Esophagus muscularis mucosa (tissue), 4 donors: ENCODE data around the gene OR7A17. TPM values are rescaled to one million over a fixed set of nuclear protein-coding genes. Genes with fewer than 3 reads are reported as not detected.

Experiments used
- DNase-seq: peaks from one replicate; pipeline ENCODE4 v3.0.0-alpha.2; 2017; ENCODE audit errors: extremely low spot score
- H3K27ac ChIP-seq, 4 donors: fragments of 200-600 bp; sonication (generic); replicated peaks in 1 of 4; 1 replicate in 3 of 4; 2 replicates in 1 of 4; pipeline ENCODE4 v1.5.1; 2016 to 2019; ENCODE audit warnings: mild to moderate bottlenecking in 1 of 4
- H3K27me3 ChIP-seq, 4 donors: fragments of 200-600 bp; sonication (generic); one replicate each; pipeline versions ENCODE4 v1.5.1 to v1.6.0; 2016 to 2019
- H3K36me3 ChIP-seq, 4 donors: fragments of 200-600 bp; sonication (generic); one replicate each; pipeline ENCODE4 v1.5.1; 2016 to 2019
- H3K4me1 ChIP-seq, 4 donors: fragments of 200-600 bp; sonication (generic); one replicate each; pipeline ENCODE4 v1.5.1; 2016 to 2019
- H3K4me3 ChIP-seq, 4 donors: fragments of 200-600 bp; sonication (generic); 1 replicate in 2 of 4; 2 replicates in 2 of 4; pipeline ENCODE4 v1.5.1; 2016 to 2019; ENCODE audit warnings: mild to moderate bottlenecking in 4 of 4, moderate library complexity in 1 of 4
- H3K9me3 ChIP-seq, 4 donors: fragments of 200-600 bp; sonication (generic); 1 replicate in 3 of 4; 2 replicates in 1 of 4; pipeline ENCODE4 v1.5.1; 2016 to 2019
- CTCF ChIP-seq, 3 experiments: fragments of 200-600 bp in 2 of 3; fragments of 450-650 bp in 1 of 3; sonication (generic) in 2 of 3; IDR thresholded peaks; one replicate each; pipeline ENCODE4 v1.5.1; 2017 to 2019; ENCODE audit warnings: antibody characterized with exemption in 3 of 3, mild to moderate bottlenecking in 2 of 3, moderate library complexity in 1 of 3
- EP300 ChIP-seq: sonication (generic); formaldehyde crosslinking; IDR thresholded peaks from one replicate; pipeline ENCODE4 v1.6.1; 2017; ENCODE audit warnings: antibody characterized with exemption
- POLR2A ChIP-seq: fragments of 450-650 bp; IDR thresholded peaks from one replicate; pipeline ENCODE4 v1.6.1; 2017; ENCODE audit warnings: antibody characterized with exemption, moderate library complexity, mild to moderate bottlenecking, low read depth
- POLR2AphosphoS5 ChIP-seq, 2 donors: sonication (generic); formaldehyde crosslinking; IDR thresholded peaks; one replicate each; pipeline ENCODE4 v1.6.1; 2017; ENCODE audit warnings: antibody characterized with exemption in 2 of 2
- WGBS: methylation state at CpG from one replicate; pipeline ENCODE4 v1.1.5; 2018; 5-methylcytosine and 5-hydroxymethylcytosine counted together
- intact Hi-C: fragments of 100-400 bp; cut with DNase I; formaldehyde crosslinking; loops from one replicate; pipeline ENCODE4 v1.15.1; 2023
- total RNA-seq, 4 donors: library from RNA; depleted of rRNA; stranded (reverse); fragments of >200 nt; gene quantifications; one replicate each; pipeline versions ENCODE4 v1.1.0 to v1.2.1, GENCODE V29; 2016

The OR7A17 gene
- total RNA-seq, 4 donors from 2014 or later = not detected

- intact Hi-C loops = no loop called here
- 80% methylated on average over 5 of the region's 5 CpGs for WGBS
- H3K9me3 ChIP-seq = peaks cover 0 to 5% (median 0%) of the 10 kb centered on the region in 4 donors
- H3K36me3 ChIP-seq = no peaks in the 10 kb centered on the region
- H3K27me3 ChIP-seq = peaks cover 0 to 24% (median 0%) of the 10 kb centered on the region in 4 donors
- TF ChIP-seq EP300 (no peak), POLR2AphosphoS5 (IDR thresholded peaks at IDR 0.05) (no peak), POLR2A (no peak), CTCF (IDR thresholded peaks at IDR 0.05) (no peak)
- no peaks in the 10 kb centered on the region for H3K4me1 ChIP-seq
- H3K27ac ChIP-seq = no peak overlapping the region
- DNase-seq = no peak
- H3K4me3 ChIP-seq = no peak overlapping the region
Observed at GRCh38 chr19:14868497-14868896, 17.4 kb downstream of the OR7A17 start.

GRCh38 chr19:14848822-14849221 is 37.1 kb downstream of the OR7A17 start, which contains the start of gene OR7A10:
Gene OR7A10, minus strand, starts transcription at chr19:14848922. Its CDS starts 7,045 bp downstream, at chr19:14841877.
- Histone ChIP-seq H3K4me3 (no peak within 1 kb of the TSS), H3K27ac (no peak within 1 kb of the TSS), H3K9me3 (no peaks in the 10 kb centered on the region), H3K4me1 (no peaks in the 10 kb centered on the region), H3K27me3 (peaks cover 0 to 29% (median 0%) of the 10 kb centered on the region in 4 donors), H3K36me3 (no peaks in the 10 kb centered on the region)
- no peak for DNase-seq
- intact Hi-C loops = no loop called here
- WGBS = 60% methylated on average over 5 of the region's 5 CpGs
- TF ChIP-seq POLR2AphosphoS5 (IDR thresholded peaks at IDR 0.05) (no peak), CTCF (IDR thresholded peaks at IDR 0.05) (no peak), POLR2A (no peak), EP300 (no peak)

GRCh38 chr19:14843578-14843977 is 42.4 kb downstream of the OR7A17 start:
- Histone ChIP-seq H3K36me3 (no peaks in the 10 kb centered on the region), H3K9me3 (peaks cover 0 to 10% (median 0%) of the 10 kb centered on the region in 4 donors), H3K4me3 (no peak overlapping the region), H3K27me3 (peaks cover 0 to 27% (median 0%) of the 10 kb centered on the region in 4 donors), H3K27ac (no peak overlapping the region), H3K4me1 (no peaks in the 10 kb centered on the region)
- 36% methylated on average over 6 of the region's 6 CpGs for WGBS
- no peak for DNase-seq
- TF ChIP-seq POLR2A (no peak), POLR2AphosphoS5 (IDR thresholded peaks at IDR 0.05) (no peak), EP300 (no peak), CTCF (IDR thresholded peaks at IDR 0.05) (no peak)
- intact Hi-C loops = no loop called here

- no peak for TF ChIP-seq POLR2AphosphoS5 (IDR thresholded peaks at IDR 0.05)
- no peak for TF ChIP-seq EP300
- TF ChIP-seq POLR2A = no peak
- no peak for TF ChIP-seq CTCF (IDR thresholded peaks at IDR 0.05)
- intact Hi-C loops = no loop called here
- WGBS = 22% methylated on average over 2 of the region's 2 CpGs
Observed at GRCh38 chr19:14843169-14843568, 42.8 kb downstream of the OR7A17 start.

GRCh38 chr19:14840206-14840605 is 45.7 kb downstream of the OR7A17 start:
- WGBS = 36% methylated on average over 1 of the region's 1 CpG

More at GRCh38 chr19:14843169-14843568, 42.8 kb downstream of the OR7A17 start:
- H3K4me3 ChIP-seq = no peak overlapping the region
- no peaks in the 10 kb centered on the region for H3K36me3 ChIP-seq
- peaks cover 0 to 27% (median 0%) of the 10 kb centered on the region in 4 donors for H3K27me3 ChIP-seq
- H3K9me3 ChIP-seq = peaks cover 0 to 10% (median 0%) of the 10 kb centered on the region in 4 donors
- H3K27ac ChIP-seq = no peak overlapping the region
- DNase-seq = no peak
- H3K4me1 ChIP-seq = no peaks in the 10 kb centered on the region

More at GRCh38 chr19:14840206-14840605, 45.7 kb downstream of the OR7A17 start:
- Histone ChIP-seq H3K36me3 (no peaks in the 10 kb centered on the region), H3K9me3 (peaks cover 0 to 10% (median 0%) of the 10 kb centered on the region in 4 donors), H3K27ac (no peak overlapping the region), H3K4me3 (no peak overlapping the region), H3K4me1 (no peaks in the 10 kb centered on the region), H3K27me3 (peaks cover 0 to 18% (median 0%) of the 10 kb centered on the region in 4 donors)
- DNase-seq = no peak
- intact Hi-C loops = no loop called here
- TF ChIP-seq CTCF (IDR thresholded peaks at IDR 0.05) = no peak
